Osteoblast (primary cell): ENCODE results near the gene ARL8A. TPM values are rescaled to one million over a fixed set of nuclear protein-coding genes. Genes with fewer than 3 reads are reported as not detected.

Experiments used
- DNase-seq: peaks from one replicate; pipeline ENCODE4 v3.0.0; 2011; ENCODE audit warnings: low spot score, mixed read lengths; ENCODE audit not compliant: insufficient read length; ENCODE audit errors: missing footprints
- H2AFZ ChIP-seq: 2 replicates; pipeline ENCODE4 v1.6.0; 2011; ENCODE audit warnings: mild to moderate bottlenecking, low read length
- H3K27ac ChIP-seq: 2 replicates; pipeline ENCODE4 v1.5.1; 2011; ENCODE audit warnings: mild to moderate bottlenecking, low read depth, low read length, moderate library complexity
- H3K27me3 ChIP-seq: 2 replicates; pipeline ENCODE4 v1.6.0; 2012; ENCODE audit warnings: mild to moderate bottlenecking, control low read depth, inconsistent platforms, low read length, moderate library complexity; ENCODE audit not compliant: insufficient read depth
- H3K36me3 ChIP-seq: 2 replicates; pipeline ENCODE4 v1.5.1; 2011; ENCODE audit warnings: mild to moderate bottlenecking, low read length, control low read depth, moderate library complexity; ENCODE audit not compliant: insufficient read depth
- H3K4me1 ChIP-seq: 2 replicates; pipeline ENCODE4 v1.5.1; 2011; ENCODE audit warnings: mild to moderate bottlenecking, low read length, control low read depth, moderate library complexity; ENCODE audit not compliant: insufficient read depth
- H3K4me2 ChIP-seq: 2 replicates; pipeline ENCODE4 v1.6.0; 2011; ENCODE audit warnings: mild to moderate bottlenecking, low read length; ENCODE audit not compliant: insufficient read depth
- H3K4me3 ChIP-seq: fragments of 200-600 bp; sonication (generic); 3 replicates; pipeline ENCODE4 v1.5.1; 2012; ENCODE audit warnings: mild to moderate bottlenecking, low read length, inconsistent platforms; ENCODE audit not compliant: insufficient read depth
- H3K79me2 ChIP-seq: 2 replicates; pipeline ENCODE4 v1.6.0; 2012; ENCODE audit warnings: mild to moderate bottlenecking, low read length, control low read depth, inconsistent platforms; ENCODE audit not compliant: insufficient read depth
- H3K9me3 ChIP-seq: 2 replicates; pipeline ENCODE4 v1.5.1; 2011; ENCODE audit warnings: low read depth, low read length, control low read depth
- H4K20me1 ChIP-seq: 2 replicates; pipeline ENCODE4 v1.6.0; 2012; ENCODE audit warnings: mild to moderate bottlenecking, low read length, control low read depth; ENCODE audit not compliant: insufficient read depth
- CTCF ChIP-seq: IDR thresholded peaks from 2 replicates; pipeline ENCODE4 v1.5.1; 2011; ENCODE audit warnings: mild to moderate bottlenecking, low read depth, low read length, moderate library complexity; ENCODE audit errors: extremely low read depth
- total RNA-seq: library from RNA; depleted of rRNA; stranded (reverse); fragments of >200 nt; gene quantifications from 2 replicates; pipeline ENCODE4 v1.2.3, GENCODE V29; 2012

Gene ARL8A
- total RNA-seq, 1 donor: 24.2 TPM

DNA sequence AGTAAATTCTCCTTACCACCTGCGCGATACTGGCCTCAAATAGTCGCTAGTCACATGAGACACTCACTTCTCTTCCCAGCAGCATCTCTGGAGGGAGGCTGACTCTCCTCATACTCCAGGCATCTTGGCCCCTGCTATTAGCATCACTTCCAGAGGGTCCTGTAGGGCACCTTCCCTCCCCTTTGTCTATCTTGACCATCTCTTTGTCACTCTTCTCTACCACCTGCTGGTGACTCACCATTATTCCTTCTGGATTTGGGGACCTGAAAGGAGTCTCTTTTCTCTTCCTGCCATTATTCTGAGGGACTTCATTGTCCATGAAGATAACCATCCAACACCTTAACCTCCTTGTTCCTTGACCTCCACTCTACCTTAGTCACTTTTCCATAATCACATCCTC, 53.5 kb downstream of the ARL8A start:
- peak; percentile 49 for DNase-seq
- no peaks in the 10 kb centered on the region for H4K20me1 ChIP-seq
- H3K27ac ChIP-seq: no peak overlapping the region
- no peak overlapping the region for H3K4me3 ChIP-seq
- H3K36me3 ChIP-seq: no peaks in the 10 kb centered on the region
- H3K27me3 ChIP-seq: peaks cover 6% of the 10 kb centered on the region
- H3K4me2 ChIP-seq: no peak overlapping the region
- H3K4me1 ChIP-seq: peaks cover 2% of the 10 kb centered on the region
- no peaks in the 10 kb centered on the region for H3K9me3 ChIP-seq
- H2AFZ ChIP-seq: no peak overlapping the region
- no peaks in the 10 kb centered on the region for H3K79me2 ChIP-seq
- no peak for TF ChIP-seq CTCF

- H2AFZ ChIP-seq: no peak overlapping the region
- TF ChIP-seq CTCF: no peak
- H3K4me3 ChIP-seq: no peak overlapping the region
- peak; percentile 15 for DNase-seq
- no peak overlapping the region for H3K4me2 ChIP-seq
- no peaks in the 10 kb centered on the region for H3K79me2 ChIP-seq
- H3K27me3 ChIP-seq: peaks cover 6% of the 10 kb centered on the region
- no peaks in the 10 kb centered on the region for H3K36me3 ChIP-seq
- H3K4me1 ChIP-seq: peaks cover 2% of the 10 kb centered on the region
- H3K27ac ChIP-seq: no peak overlapping the region
- H4K20me1 ChIP-seq: no peaks in the 10 kb centered on the region
- H3K9me3 ChIP-seq: no peaks in the 10 kb centered on the region
Measured at GRCh38 chr1:202088206-202088605, 56.3 kb downstream of the ARL8A start.

- no peak overlapping the region for H3K4me2 ChIP-seq
- no peak overlapping the region for H3K4me3 ChIP-seq
- no peak for TF ChIP-seq CTCF
- no peaks in the 10 kb centered on the region for H4K20me1 ChIP-seq
- H3K27me3 ChIP-seq: peaks cover 6% of the 10 kb centered on the region
- no peak for DNase-seq
- peaks cover 2% of the 10 kb centered on the region for H3K4me1 ChIP-seq
- H2AFZ ChIP-seq: no peak overlapping the region
- no peaks in the 10 kb centered on the region for H3K36me3 ChIP-seq
- H3K9me3 ChIP-seq: no peaks in the 10 kb centered on the region
- H3K79me2 ChIP-seq: no peaks in the 10 kb centered on the region
- no peak overlapping the region for H3K27ac ChIP-seq
Measured at GRCh38 chr1:202086579-202087350, 57.8 kb downstream of the ARL8A start.

GRCh38 chr1:202085682-202086373, 58.7 kb downstream of the ARL8A start:
- Histone ChIP-seq H3K27ac (no peak overlapping the region), H4K20me1 (no peaks in the 10 kb centered on the region), H2AFZ (no peak overlapping the region), H3K4me2 (no peak overlapping the region), H3K27me3 (no peaks in the 10 kb centered on the region), H3K36me3 (no peaks in the 10 kb centered on the region), H3K4me3 (no peak overlapping the region), H3K9me3 (no peaks in the 10 kb centered on the region), H3K79me2 (no peaks in the 10 kb centered on the region), H3K4me1 (peaks cover 2% of the 10 kb centered on the region)
- peak; percentile 85 for DNase-seq
- no peak for TF ChIP-seq CTCF
